ENCODE measurements around the gene C2orf92. TPM values are rescaled to one million over a fixed set of nuclear protein-coding genes. Genes with fewer than 3 reads are reported as not detected.
"Not testable (repeated sequence)": the region's sequence is repeated elsewhere in the genome, so short reads cannot be mapped to it uniquely, and the experiment has no call there.

C2orf92 gene
- total RNA-seq (2022), result 9.4 and 10.2 TPM in 2 replicates
- percentile 39 among the genes with signal in this experiment for Bru-seq, nascent RNA
- BruChase-seq, experiment 1, labeled RNA remaining after a 2-hour chase, result percentile 47 among the genes with signal in this experiment
- BruChase-seq, experiment 2, labeled RNA remaining after a 6-hour chase, result percentile 44 among the genes with signal in this experiment
- long read RNA-seq, partial matches to known transcripts, result 0 of 1 reads
- long read RNA-seq, other reads (novel, unspliced or antisense), result 1 of 1 reads

DNA sequence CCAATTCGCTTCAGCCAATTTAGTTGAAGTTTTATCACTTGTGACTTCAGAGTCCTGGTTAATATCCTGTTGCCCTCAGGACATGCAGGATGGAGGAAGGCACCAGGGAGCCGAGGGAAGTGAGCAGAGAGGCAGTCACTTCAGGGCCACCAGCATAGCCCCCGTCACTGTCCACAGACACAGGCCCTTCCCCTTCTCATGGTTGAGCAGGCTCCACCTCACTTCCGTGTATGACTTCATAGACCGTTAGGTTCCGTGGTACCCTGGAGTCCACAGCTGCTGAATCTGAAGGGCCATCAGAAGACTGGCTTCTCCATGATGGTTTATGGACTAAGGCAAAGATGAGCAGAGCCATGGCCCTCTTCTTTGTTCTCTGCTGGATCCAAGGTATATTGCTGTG, at the start of gene C2orf92:
Gene C2orf92, plus strand, starts transcription at position 266 of the 400 bp plus-strand sequence. Its CDS starts 76 bp downstream, at position 342.
- ChIA-PET POLR2A (no interaction called here), CTCF (no interaction called here)
- TF ChIP-seq, protein P1, sequence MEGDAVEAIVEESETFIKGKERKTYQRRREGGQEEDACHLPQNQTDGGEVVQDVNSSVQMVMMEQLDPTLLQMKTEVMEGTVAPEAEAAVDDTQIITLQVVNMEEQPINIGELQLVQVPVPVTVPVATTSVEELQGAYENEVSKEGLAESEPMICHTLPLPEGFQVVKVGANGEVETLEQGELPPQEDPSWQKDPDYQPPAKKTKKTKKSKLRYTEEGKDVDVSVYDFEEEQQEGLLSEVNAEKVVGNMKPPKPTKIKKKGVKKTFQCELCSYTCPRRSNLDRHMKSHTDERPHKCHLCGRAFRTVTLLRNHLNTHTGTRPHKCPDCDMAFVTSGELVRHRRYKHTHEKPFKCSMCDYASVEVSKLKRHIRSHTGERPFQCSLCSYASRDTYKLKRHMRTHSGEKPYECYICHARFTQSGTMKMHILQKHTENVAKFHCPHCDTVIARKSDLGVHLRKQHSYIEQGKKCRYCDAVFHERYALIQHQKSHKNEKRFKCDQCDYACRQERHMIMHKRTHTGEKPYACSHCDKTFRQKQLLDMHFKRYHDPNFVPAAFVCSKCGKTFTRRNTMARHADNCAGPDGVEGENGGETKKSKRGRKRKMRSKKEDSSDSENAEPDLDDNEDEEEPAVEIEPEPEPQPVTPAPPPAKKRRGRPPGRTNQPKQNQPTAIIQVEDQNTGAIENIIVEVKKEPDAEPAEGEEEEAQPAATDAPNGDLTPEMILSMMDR (IDR thresholded peaks at IDR 0.05; ENCODE audit: insufficient read depth in 1 of 2, low read depth in 1 of 2, low read length in 1 of 2, severe bottlenecking in 1 of 2, unreplicated experiment in 1 of 2), result no peak
- H3K9me3 ChIP-seq, result no peaks in the 10 kb centered on the region
- Mint-ChIP-seq H3K27ac (ENCODE audit: unreplicated experiment) (no peak within 1 kb of the TSS), H3K9me3 (ENCODE audit: unreplicated experiment) (no peaks in the 10 kb centered on the region), H3K27me3 (ENCODE audit: insufficient read depth, unreplicated experiment) (no peaks in the 10 kb centered on the region), H3K36me3 (ENCODE audit: insufficient read depth, unreplicated experiment) (no peaks in the 10 kb centered on the region), H3K4me1 (ENCODE audit: low read depth, unreplicated experiment) (no peaks in the 10 kb centered on the region), H3K4me3 (ENCODE audit: unreplicated experiment) (no peak within 1 kb of the TSS)
- no peak for DNase-seq
- H3K4me1 ChIP-seq, result peaks cover 5% of the 10 kb centered on the region
- H3K36me3 ChIP-seq (ENCODE audit: control insufficient read depth, insufficient read depth, low read length), result no peaks in the 10 kb centered on the region
- no peaks in the 10 kb centered on the region for H3K27me3 ChIP-seq (replicated peaks; ENCODE audit: control insufficient read depth, insufficient read depth, low read length)
- no peak within 1 kb of the TSS for H3K4me3 ChIP-seq (ENCODE audit: low read depth, low read length)
- intact Hi-C loops (cut with micrococcal nuclease; ENCODE audit: unreplicated experiment), result no loop called here
- no TSS peak for BruUV-seq (replicated peaks)

GRCh38 chr2:97620492-97620891, 49.0 kb upstream of the C2orf92 start:
- CTCF ChIA-PET; H3K4me3 Mint-ChIP-seq (ENCODE audit: unreplicated experiment); DNase-seq; H3K4me1 Mint-ChIP-seq (ENCODE audit: low read depth, unreplicated experiment); H3K27ac Mint-ChIP-seq (ENCODE audit: unreplicated experiment); H3K4me1 ChIP-seq; BruUV-seq (replicated peaks); H3K9me3 Mint-ChIP-seq (ENCODE audit: unreplicated experiment); H3K36me3 ChIP-seq (ENCODE audit: control insufficient read depth, insufficient read depth, low read length); intact Hi-C loops (cut with micrococcal nuclease; ENCODE audit: unreplicated experiment); H3K36me3 Mint-ChIP-seq (ENCODE audit: insufficient read depth, unreplicated experiment); H3K27me3 ChIP-seq (replicated peaks; ENCODE audit: control insufficient read depth, insufficient read depth, low read length); H3K4me3 ChIP-seq (ENCODE audit: low read depth, low read length); H3K27me3 Mint-ChIP-seq (ENCODE audit: insufficient read depth, unreplicated experiment); POLR2A ChIA-PET; H3K9me3 ChIP-seq: not testable (repeated sequence)

GRCh38 chr2:97622976-97623375, 46.5 kb upstream of the C2orf92 start:
- H3K4me3 Mint-ChIP-seq (ENCODE audit: unreplicated experiment); CTCF ChIA-PET; POLR2A ChIA-PET; H3K9me3 Mint-ChIP-seq (ENCODE audit: unreplicated experiment); DNase-seq; H3K27me3 ChIP-seq (replicated peaks; ENCODE audit: control insufficient read depth, insufficient read depth, low read length); H3K4me3 ChIP-seq (ENCODE audit: low read depth, low read length); H3K27me3 Mint-ChIP-seq (ENCODE audit: insufficient read depth, unreplicated experiment); H3K4me1 Mint-ChIP-seq (ENCODE audit: low read depth, unreplicated experiment); H3K27ac Mint-ChIP-seq (ENCODE audit: unreplicated experiment); intact Hi-C loops (cut with micrococcal nuclease; ENCODE audit: unreplicated experiment); BruUV-seq (replicated peaks); H3K36me3 Mint-ChIP-seq (ENCODE audit: insufficient read depth, unreplicated experiment); H3K4me1 ChIP-seq; H3K36me3 ChIP-seq (ENCODE audit: control insufficient read depth, insufficient read depth, low read length); H3K9me3 ChIP-seq: not testable (repeated sequence)

GRCh38 chr2:97625354-97626048, 44.0 kb upstream of the C2orf92 start:
- POLR2A ChIA-PET, CTCF ChIA-PET: not testable (repeated sequence)

GRCh38 chr2:97626049-97626430, 43.5 kb upstream of the C2orf92 start:
- H3K9me3 ChIP-seq; H3K27ac Mint-ChIP-seq (ENCODE audit: unreplicated experiment); H3K4me3 ChIP-seq (ENCODE audit: low read depth, low read length); POLR2A ChIA-PET; DNase-seq; H3K4me3 Mint-ChIP-seq (ENCODE audit: unreplicated experiment); H3K9me3 Mint-ChIP-seq (ENCODE audit: unreplicated experiment); H3K36me3 Mint-ChIP-seq (ENCODE audit: insufficient read depth, unreplicated experiment); intact Hi-C loops (cut with micrococcal nuclease; ENCODE audit: unreplicated experiment); BruUV-seq (replicated peaks); CTCF ChIA-PET; H3K4me1 ChIP-seq; H3K27me3 Mint-ChIP-seq (ENCODE audit: insufficient read depth, unreplicated experiment); H3K4me1 Mint-ChIP-seq (ENCODE audit: low read depth, unreplicated experiment); H3K27me3 ChIP-seq (replicated peaks; ENCODE audit: control insufficient read depth, insufficient read depth, low read length); H3K36me3 ChIP-seq (ENCODE audit: control insufficient read depth, insufficient read depth, low read length): not testable (repeated sequence)

More at GRCh38 chr2:97625354-97626048, 44.0 kb upstream of the C2orf92 start:
- H3K36me3 ChIP-seq (ENCODE audit: control insufficient read depth, insufficient read depth, low read length); H3K4me3 ChIP-seq (ENCODE audit: low read depth, low read length); H3K27ac Mint-ChIP-seq (ENCODE audit: unreplicated experiment); H3K36me3 Mint-ChIP-seq (ENCODE audit: insufficient read depth, unreplicated experiment); H3K4me1 ChIP-seq; H3K9me3 Mint-ChIP-seq (ENCODE audit: unreplicated experiment); BruUV-seq (replicated peaks); intact Hi-C loops (cut with micrococcal nuclease; ENCODE audit: unreplicated experiment); H3K9me3 ChIP-seq; H3K27me3 ChIP-seq (replicated peaks; ENCODE audit: control insufficient read depth, insufficient read depth, low read length); H3K27me3 Mint-ChIP-seq (ENCODE audit: insufficient read depth, unreplicated experiment); DNase-seq; H3K4me1 Mint-ChIP-seq (ENCODE audit: low read depth, unreplicated experiment); H3K4me3 Mint-ChIP-seq (ENCODE audit: unreplicated experiment): not testable (repeated sequence)

Data from Caco-2 (cell line).